K562 (cell line): ENCODE results near the gene GUCY1A2.

Experiments used
- BCL6 ChIP-seq: fragments of 250-450 bp; sonication (Bioruptor Pico); IDR thresholded peaks from 2 replicates; pipeline ENCODE4 v1.4.0; 2020
- CTCF ChIP-seq, 3 experiments: IDR thresholded peaks in 2 of 3; conservative IDR thresholded peaks in 1 of 3; 2 replicates each; pipeline ENCODE4 v1.5.1; 2011 to 2012; ENCODE audit warnings: low read length in 3 of 3, mild to moderate bottlenecking in 3 of 3, control low read depth in 2 of 3, improper control_type of control experiment in 1 of 3, inconsistent platforms in 1 of 3, low read depth in 1 of 3, mixed read lengths in 1 of 3, moderate library complexity in 1 of 3; ENCODE audit not compliant: insufficient read depth in 2 of 3
- FOSL1 ChIP-seq: fragments of 200-800 bp; sonication (Bioruptor generic); conservative IDR thresholded peaks from 2 replicates; pipeline ENCODE4 v1.6.1; 2016; ENCODE audit warnings: missing genetic modification characterization, missing compliant biosample characterization
- GTF2A2 ChIP-seq: IDR thresholded peaks from 2 replicates; pipeline ENCODE4 v1.6.1; 2016; ENCODE audit warnings: mild to moderate bottlenecking, missing genetic modification characterization, missing compliant biosample characterization
- POLR2AphosphoS5 ChIP-seq: IDR thresholded peaks from 2 replicates; pipeline ENCODE4 v1.6.1; 2011; ENCODE audit warnings: mild to moderate bottlenecking, low read depth, low read length, moderate library complexity; ENCODE audit not compliant: control insufficient read depth, insufficient read depth
- RUNX1 ChIP-seq: sonication (generic); IDR thresholded peaks from 2 replicates; pipeline ENCODE4 v1.6.1; 2016; ENCODE audit warnings: antibody characterized with exemption, low read depth
- SMAD1 ChIP-seq: fragments of 150-350 bp; IDR thresholded peaks from 2 replicates; pipeline ENCODE4 v1.6.1; 2014; ENCODE audit warnings: low read length, low read depth; ENCODE audit not compliant: partially characterized antibody
- ZFP1 ChIP-seq: fragments of 450-650 bp; formaldehyde crosslinking; IDR thresholded peaks from 2 replicates; pipeline ENCODE4 v1.4.0; 2020; ENCODE audit warnings: mild to moderate bottlenecking, mixed read lengths
- ZNF551 ChIP-seq: fragments of 250-450 bp; sonication (Bioruptor Pico); IDR thresholded peaks from 2 replicates; pipeline ENCODE4 v1.5.0; 2021; ENCODE audit warnings: mild to moderate bottlenecking, moderate library complexity

GRCh38 chr11:106642331-106642730, 375.9 kb downstream of the GUCY1A2 start:
- no peak for TF ChIP-seq SMAD1
- TF ChIP-seq ZFP1, result no peak
- TF ChIP-seq FOSL1 (tag), result no peak
- no peak for TF ChIP-seq CTCF (IDR thresholded peaks at IDR 0.05 in 2 of 3, conservative IDR thresholded peaks at IDR 0.05 in 1 of 3; ENCODE audit: insufficient read depth in 2 of 3, low read depth in 1 of 3, low read length in 3 of 3)
- TF ChIP-seq POLR2AphosphoS5, result no peak
- no peak for TF ChIP-seq BCL6 (CRISPR knock-in tag)
- TF ChIP-seq RUNX1, result no peak
- TF ChIP-seq GTF2A2, result no peak
- no peak for TF ChIP-seq ZNF551 (CRISPR knock-in tag)
